ENCODE measurements around the gene KLHL12.

KLHL12 gene

GRCh38 chr1:202873026-202873425 is 54.0 kb downstream of the KLHL12 start:
- no peak for TF ChIP-seq CTCF (IDR thresholded peaks at IDR 0.05)

GRCh38 chr1:202871367-202871766 is 55.7 kb downstream of the KLHL12 start:
- no peak for TF ChIP-seq CTCF (IDR thresholded peaks at IDR 0.05)

GRCh38 chr1:202862679-202863560 is 64.1 kb downstream of the KLHL12 start:
- TF ChIP-seq CTCF (IDR thresholded peaks at IDR 0.05), result no peak

- no peak for TF ChIP-seq CTCF (IDR thresholded peaks at IDR 0.05)
These were observed 65.5 kb downstream of the KLHL12 start for GRCh38 chr1:202861420-202862132.

GRCh38 chr1:202860744-202861419 is 66.2 kb downstream of the KLHL12 start:
- no peak for TF ChIP-seq CTCF (IDR thresholded peaks at IDR 0.05)

- TF ChIP-seq CTCF (IDR thresholded peaks at IDR 0.05), result no peak
These were observed 68.1 kb downstream of the KLHL12 start for GRCh38 chr1:202858789-202859414.

GRCh38 chr1:202858331-202858730 is 68.7 kb downstream of the KLHL12 start:
- TF ChIP-seq CTCF (IDR thresholded peaks at IDR 0.05), result no peak

All from LNCAP (cell line).